ENCODE measurements around the gene LDB3. TPM values are rescaled to one million over a fixed set of nuclear protein-coding genes. Genes with fewer than 3 reads are reported as not detected.

Gene LDB3
- total RNA-seq, 2 donors from 2014 or later = 27.9 to 29.3 TPM

GRCh38 chr10:86747796-86748581, 79.7 kb downstream of the LDB3 start:
- DNase-seq (ENCODE audit: low spot score) = no peak

GRCh38 chr10:86749854-86750253, 81.5 kb downstream of the LDB3 start:
- DNase-seq (ENCODE audit: low spot score) = no peak
- intact Hi-C loops (cut with DNase I) = no loop called here

More at GRCh38 chr10:86747796-86748581, 79.7 kb downstream of the LDB3 start:
- intact Hi-C loops (cut with DNase I) = no loop called here

- intact Hi-C loops (cut with DNase I) = no loop called here
- DNase-seq (ENCODE audit: low spot score) = no peak
These were observed 83.2 kb downstream of the LDB3 start for GRCh38 chr10:86751477-86751876.

- intact Hi-C loops (cut with DNase I) = no loop called here
These were observed 84.0 kb downstream of the LDB3 start for GRCh38 chr10:86752311-86752710.

GRCh38 chr10:86753051-86753450, 84.7 kb downstream of the LDB3 start:
- no peak for DNase-seq (ENCODE audit: low spot score)
- intact Hi-C loops (cut with DNase I) = no loop called here

More at GRCh38 chr10:86752311-86752710, 84.0 kb downstream of the LDB3 start:
- DNase-seq (ENCODE audit: low spot score) = no peak

GRCh38 chr10:86753638-86754434, 85.5 kb downstream of the LDB3 start:
- DNase-seq (ENCODE audit: low spot score) = no peak
- intact Hi-C loops (cut with DNase I) = no loop called here

- no peak for DNase-seq (ENCODE audit: low spot score)
- intact Hi-C loops (cut with DNase I) = loop anchor here in 1 of 2 donors (5.0 kb wide), 1 partner anchor 43 kb away; no protein-coding TSS in a partner anchor
These were observed 87.1 kb downstream of the LDB3 start for GRCh38 chr10:86755454-86755739.

GRCh38 chr10:86755740-86756510, 87.6 kb downstream of the LDB3 start:
- intact Hi-C loops (cut with DNase I) = loop anchor here in 1 of 2 donors (5.0 kb wide), 1 partner anchor 44 kb away; no protein-coding TSS in a partner anchor
- peak; percentile 93 for DNase-seq (ENCODE audit: low spot score)

- peak; percentile 95 for DNase-seq (ENCODE audit: low spot score)
- intact Hi-C loops (cut with DNase I) = loop anchor here in 1 of 2 donors (5.0 kb wide), 1 partner anchor 44 kb away; no protein-coding TSS in a partner anchor
These were observed 88.3 kb downstream of the LDB3 start, which contains the start of gene BMPR1A for GRCh38 chr10:86756511-86757112. Gene BMPR1A, plus strand, starts transcription at chr10:86756619. Its CDS starts 119,400 bp downstream, at chr10:86876019.

GRCh38 chr10:86757113-86757972, 89.0 kb downstream of the LDB3 start:
- intact Hi-C loops (cut with DNase I) = loop anchor here in 1 of 2 donors (5.0 kb wide), 1 partner anchor 45 kb away; no protein-coding TSS in a partner anchor
- DNase-seq (ENCODE audit: low spot score) = peak; percentile 86

- no peak for DNase-seq (ENCODE audit: low spot score)
- intact Hi-C loops (cut with DNase I) = loop anchor here in 1 of 2 donors (5.0 kb wide), 1 partner anchor 46 kb away; no protein-coding TSS in a partner anchor
These were observed 90.1 kb downstream of the LDB3 start for GRCh38 chr10:86758189-86759072.

GRCh38 chr10:86759073-86759672, 90.9 kb downstream of the LDB3 start:
- no peak for DNase-seq (ENCODE audit: low spot score)
- intact Hi-C loops (cut with DNase I) = loop anchor here in 1 of 2 donors (5.0 kb wide), 1 partner anchor 47 kb away; no protein-coding TSS in a partner anchor

GRCh38 chr10:86763404-86763803, 95.1 kb downstream of the LDB3 start:
- DNase-seq (ENCODE audit: low spot score) = no peak
- intact Hi-C loops (cut with DNase I) = no loop called here

- intact Hi-C loops (cut with DNase I) = no loop called here
- DNase-seq (ENCODE audit: low spot score) = no peak
These were observed 97.2 kb downstream of the LDB3 start for GRCh38 chr10:86765548-86765947.

GRCh38 chr10:86768412-86769062, 100.2 kb downstream of the LDB3 start:
- DNase-seq (ENCODE audit: low spot score) = no peak

GRCh38 chr10:86769991-86770390, 101.7 kb downstream of the LDB3 start:
- DNase-seq (ENCODE audit: low spot score) = no peak
- intact Hi-C loops (cut with DNase I) = loop anchor here in 1 of 2 donors (1.0 kb wide), 1 partner anchor 25 kb away; no protein-coding TSS in a partner anchor

More at GRCh38 chr10:86768412-86769062, 100.2 kb downstream of the LDB3 start:
- intact Hi-C loops (cut with DNase I) = loop anchor here in 1 of 2 donors (1.0 kb wide), 1 partner anchor 27 kb away; no protein-coding TSS in a partner anchor

Measured in posterior vena cava (tissue), 2 donors.